T-helper 2 cell treated with Interferon-gamma antibody and Interleukin-4, amounts not matched to agents 5 μg/mL and 100 μg/mL, for 36 hours (primary cell): ENCODE results near the gene ARL15.

Source experiments
- DNase-seq: peaks from one replicate; pipeline ENCODE4 v3.0.0; 2021; ENCODE audit warnings: low spot score
- H3K27ac Mint-ChIP-seq: one replicate; pipeline ENCODE4 v1.8.0; 2021; ENCODE audit warnings: mild to moderate bottlenecking, mixed read lengths
- H3K27me3 Mint-ChIP-seq: one replicate; pipeline ENCODE4 v1.8.0; 2021; ENCODE audit warnings: low read depth, mixed read lengths
- H3K36me3 Mint-ChIP-seq: one replicate; pipeline ENCODE4 v1.8.0; 2021; ENCODE audit warnings: low read depth, mixed read lengths
- H3K4me1 Mint-ChIP-seq: one replicate; pipeline ENCODE4 v1.8.0; 2021; ENCODE audit warnings: low read depth, mixed read lengths
- H3K4me3 Mint-ChIP-seq: one replicate; pipeline ENCODE4 v1.8.0; 2022; ENCODE audit warnings: mild to moderate bottlenecking, moderate library complexity, mixed read lengths
- H3K9me3 Mint-ChIP-seq: one replicate; pipeline ENCODE4 v1.8.0; 2021; ENCODE audit warnings: mixed read lengths

ARL15 gene

GRCh38 chr5:53908757-53909156, 401.6 kb downstream of the ARL15 start:
- no peaks in the 10 kb centered on the region for H3K27me3 Mint-ChIP-seq
- H3K36me3 Mint-ChIP-seq: no peaks in the 10 kb centered on the region
- DNase-seq: no peak
- H3K4me3 Mint-ChIP-seq: no peak overlapping the region
- no peaks in the 10 kb centered on the region for H3K9me3 Mint-ChIP-seq
- H3K27ac Mint-ChIP-seq: no peak overlapping the region
- H3K4me1 Mint-ChIP-seq: no peaks in the 10 kb centered on the region

- Mint-ChIP-seq H3K27me3 (no peaks in the 10 kb centered on the region), H3K9me3 (no peaks in the 10 kb centered on the region), H3K4me3 (no peak overlapping the region), H3K27ac (no peak overlapping the region), H3K36me3 (no peaks in the 10 kb centered on the region), H3K4me1 (no peaks in the 10 kb centered on the region)
- no peak for DNase-seq
These were observed 402.5 kb downstream of the ARL15 start for GRCh38 chr5:53907827-53908226.

GRCh38 chr5:53906736-53907135, 403.6 kb downstream of the ARL15 start:
- Mint-ChIP-seq H3K9me3 (no peaks in the 10 kb centered on the region), H3K4me3 (no peak overlapping the region), H3K27ac (no peak overlapping the region), H3K4me1 (no peaks in the 10 kb centered on the region), H3K36me3 (no peaks in the 10 kb centered on the region), H3K27me3 (no peaks in the 10 kb centered on the region)
- DNase-seq: no peak

GRCh38 chr5:53902296-53902907, 408.0 kb downstream of the ARL15 start:
- Mint-ChIP-seq H3K36me3 (no peaks in the 10 kb centered on the region), H3K27me3 (no peaks in the 10 kb centered on the region), H3K27ac (no peak overlapping the region), H3K4me3 (no peak overlapping the region), H3K4me1 (no peaks in the 10 kb centered on the region), H3K9me3 (no peaks in the 10 kb centered on the region)
- no peak for DNase-seq

- no peak for DNase-seq
- Mint-ChIP-seq H3K27ac (no peak overlapping the region), H3K27me3 (no peaks in the 10 kb centered on the region), H3K4me1 (no peaks in the 10 kb centered on the region), H3K36me3 (no peaks in the 10 kb centered on the region), H3K9me3 (peaks cover 5% of the 10 kb centered on the region), H3K4me3 (no peak overlapping the region)
These were observed 409.7 kb downstream of the ARL15 start for GRCh38 chr5:53900677-53901076.

- Mint-ChIP-seq H3K9me3 (peaks cover 5% of the 10 kb centered on the region), H3K4me1 (no peaks in the 10 kb centered on the region), H3K27me3 (no peaks in the 10 kb centered on the region), H3K27ac (no peak overlapping the region), H3K36me3 (no peaks in the 10 kb centered on the region), H3K4me3 (no peak overlapping the region)
- DNase-seq: no peak
These were observed 415.2 kb downstream of the ARL15 start for GRCh38 chr5:53895091-53895683.

GRCh38 chr5:53893626-53894025, 416.7 kb downstream of the ARL15 start:
- no peak overlapping the region for H3K4me3 Mint-ChIP-seq
- H3K9me3 Mint-ChIP-seq: peaks cover 5% of the 10 kb centered on the region
- no peak for DNase-seq
- no peaks in the 10 kb centered on the region for H3K4me1 Mint-ChIP-seq
- no peaks in the 10 kb centered on the region for H3K27me3 Mint-ChIP-seq
- no peaks in the 10 kb centered on the region for H3K36me3 Mint-ChIP-seq
- H3K27ac Mint-ChIP-seq: no peak overlapping the region

- Mint-ChIP-seq H3K36me3 (no peaks in the 10 kb centered on the region), H3K4me1 (no peaks in the 10 kb centered on the region), H3K27ac (no peak overlapping the region), H3K9me3 (peaks cover 5% of the 10 kb centered on the region), H3K27me3 (no peaks in the 10 kb centered on the region), H3K4me3 (no peak overlapping the region)
- no peak for DNase-seq
These were observed 418.1 kb downstream of the ARL15 start for GRCh38 chr5:53892224-53892623.

GRCh38 chr5:53891159-53891558, 419.2 kb downstream of the ARL15 start:
- H3K27me3 Mint-ChIP-seq: no peaks in the 10 kb centered on the region
- H3K9me3 Mint-ChIP-seq: no peaks in the 10 kb centered on the region
- no peaks in the 10 kb centered on the region for H3K36me3 Mint-ChIP-seq
- no peak for DNase-seq
- H3K27ac Mint-ChIP-seq: no peak overlapping the region
- H3K4me3 Mint-ChIP-seq: no peak overlapping the region
- no peaks in the 10 kb centered on the region for H3K4me1 Mint-ChIP-seq

- no peak for DNase-seq
- H3K27me3 Mint-ChIP-seq: no peaks in the 10 kb centered on the region
- H3K9me3 Mint-ChIP-seq: no peaks in the 10 kb centered on the region
- no peak overlapping the region for H3K27ac Mint-ChIP-seq
- H3K4me1 Mint-ChIP-seq: no peaks in the 10 kb centered on the region
- H3K36me3 Mint-ChIP-seq: no peaks in the 10 kb centered on the region
- H3K4me3 Mint-ChIP-seq: no peak overlapping the region
These were observed 419.9 kb downstream of the ARL15 start for GRCh38 chr5:53890490-53890889.

- no peak for DNase-seq
- Mint-ChIP-seq H3K27ac (no peak overlapping the region), H3K36me3 (no peaks in the 10 kb centered on the region), H3K27me3 (no peaks in the 10 kb centered on the region), H3K4me1 (no peaks in the 10 kb centered on the region), H3K4me3 (no peak overlapping the region), H3K9me3 (no peaks in the 10 kb centered on the region)
These were observed 425.5 kb downstream of the ARL15 start for GRCh38 chr5:53884844-53885243.

- Mint-ChIP-seq H3K36me3 (no peaks in the 10 kb centered on the region), H3K9me3 (no peaks in the 10 kb centered on the region)
These were observed 426.0 kb downstream of the ARL15 start for GRCh38 chr5:53884417-53884816.

GRCh38 chr5:53882676-53883031, 427.7 kb downstream of the ARL15 start:
- H3K4me3 Mint-ChIP-seq: no peak overlapping the region
- no peak overlapping the region for H3K27ac Mint-ChIP-seq
- H3K9me3 Mint-ChIP-seq: no peaks in the 10 kb centered on the region
- no peaks in the 10 kb centered on the region for H3K36me3 Mint-ChIP-seq
- no peak for DNase-seq
- no peaks in the 10 kb centered on the region for H3K4me1 Mint-ChIP-seq
- H3K27me3 Mint-ChIP-seq: no peaks in the 10 kb centered on the region

More at GRCh38 chr5:53884417-53884816, 426.0 kb downstream of the ARL15 start:
- Mint-ChIP-seq H3K27me3 (no peaks in the 10 kb centered on the region), H3K27ac (no peak overlapping the region), H3K4me1 (no peaks in the 10 kb centered on the region), H3K4me3 (no peak overlapping the region)
- DNase-seq: no peak

- Mint-ChIP-seq H3K4me1 (no peaks in the 10 kb centered on the region), H3K27me3 (no peaks in the 10 kb centered on the region), H3K36me3 (no peaks in the 10 kb centered on the region), H3K4me3 (no peak overlapping the region), H3K9me3 (no peaks in the 10 kb centered on the region), H3K27ac (no peak overlapping the region)
- no peak for DNase-seq
These were observed 428.2 kb downstream of the ARL15 start for GRCh38 chr5:53882006-53882675.
